HG02884 (cell line): ENCODE data around the gene OR10X1.

ENCODE experiments used
- ATAC-seq: cut with Tn5 transposase; IDR thresholded peaks from one replicate; pipeline ENCODE4 v1.9.1; 2021; ENCODE audit warnings: mild to moderate bottlenecking, moderate library complexity; ENCODE audit not compliant: unreplicated experiment

The OR10X1 gene, protein sequence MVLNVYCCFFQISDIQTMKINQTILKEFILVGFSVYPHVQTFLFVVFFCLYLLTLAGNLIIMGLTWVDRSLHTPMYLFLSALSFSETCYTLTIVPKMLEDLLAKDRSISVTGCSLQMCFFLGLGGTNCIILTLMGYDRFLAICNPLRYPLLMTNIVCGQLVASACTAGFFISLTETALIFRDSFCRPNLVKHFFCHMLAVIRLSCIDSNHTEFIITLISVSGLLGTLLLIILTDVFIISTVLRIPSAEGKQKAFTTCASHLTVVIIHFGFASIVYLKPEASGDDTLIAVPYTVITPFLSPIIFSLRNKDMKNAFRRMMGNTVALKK

GRCh38 chr1:158579733-158580132, at the start of gene OR10X1:
TSS of gene OR10X1 (minus strand) at chr1:158579899. CDS start at chr1:158579899, 0 bp downstream.
- no peak for ATAC-seq

- ATAC-seq, result no peak
These were observed 34.1 kb upstream of the OR10X1 start for GRCh38 chr1:158613764-158614163.

GRCh38 chr1:158611916-158612315, 32.2 kb upstream of the OR10X1 start:
- no peak for ATAC-seq

DNA sequence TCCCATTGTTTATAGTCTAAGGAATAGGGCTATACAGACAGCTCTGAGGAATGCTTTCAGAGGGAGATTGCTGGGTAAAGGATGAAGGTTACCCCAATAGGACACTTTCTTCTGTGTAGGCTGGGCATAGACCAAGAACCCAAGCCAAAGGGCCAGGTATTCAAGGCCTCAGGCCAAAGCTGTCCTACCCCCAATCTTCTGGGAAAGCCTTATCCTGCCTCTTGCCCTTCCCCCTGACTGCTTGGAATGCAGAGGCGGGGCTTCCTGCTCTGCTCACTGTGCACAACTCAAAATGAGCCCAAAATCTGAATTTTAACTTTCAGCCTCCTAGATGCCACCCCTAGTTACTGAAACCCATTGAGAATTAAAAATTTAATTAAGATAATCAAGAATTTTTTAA, 27.6 kb upstream of the OR10X1 start:
- no peak for ATAC-seq

GRCh38 chr1:158604968-158605367, 25.3 kb upstream of the OR10X1 start, which contains the start of gene OR10Z1:
TSS of gene OR10Z1 (plus strand) at chr1:158605268. CDS start at chr1:158606439, 1,171 bp downstream.
- ATAC-seq, result no peak

DNA sequence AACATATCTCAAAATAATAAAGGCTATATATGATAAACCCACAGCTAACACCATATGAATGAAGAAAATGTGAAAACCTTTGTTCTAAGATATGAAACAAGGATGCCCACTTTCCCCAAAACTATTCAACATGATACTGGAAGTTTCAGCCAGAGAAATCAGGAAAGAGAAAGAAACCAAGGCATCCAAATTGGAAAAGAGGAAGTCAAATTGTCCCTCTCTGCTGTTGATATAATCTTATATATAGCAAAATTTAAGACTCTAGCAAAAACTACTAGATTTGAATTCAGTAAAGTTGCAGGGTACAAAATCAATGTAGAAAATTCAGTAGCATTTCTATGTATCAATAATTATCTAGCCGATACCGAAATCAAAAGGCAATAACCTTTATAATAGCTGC, 21.0 kb upstream of the OR10X1 start:
- ATAC-seq, result no peak

- ATAC-seq, result no peak
These were observed 7.2 kb upstream of the OR10X1 start for GRCh38 chr1:158586942-158587341.

DNA sequence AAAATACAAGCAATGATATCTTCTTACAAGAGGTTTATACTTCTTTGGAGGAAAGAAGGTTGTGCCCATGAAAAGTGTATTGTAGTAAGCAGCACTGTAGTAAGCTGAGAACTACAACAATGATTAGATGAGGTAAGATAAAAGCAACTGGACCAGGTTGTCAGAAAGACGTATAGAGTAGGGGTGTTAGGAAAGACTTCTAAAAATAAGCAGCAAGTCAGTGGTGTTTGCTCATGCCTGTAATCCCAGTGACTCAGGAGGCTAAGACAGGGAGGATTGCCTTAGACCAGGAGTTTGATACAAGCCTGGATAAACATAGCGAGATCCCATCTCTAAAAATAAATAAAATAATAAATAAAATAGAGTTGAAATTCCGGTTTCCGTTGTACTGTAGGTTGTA, 4.3 kb upstream of the OR10X1 start:
- ATAC-seq, result no peak

DNA sequence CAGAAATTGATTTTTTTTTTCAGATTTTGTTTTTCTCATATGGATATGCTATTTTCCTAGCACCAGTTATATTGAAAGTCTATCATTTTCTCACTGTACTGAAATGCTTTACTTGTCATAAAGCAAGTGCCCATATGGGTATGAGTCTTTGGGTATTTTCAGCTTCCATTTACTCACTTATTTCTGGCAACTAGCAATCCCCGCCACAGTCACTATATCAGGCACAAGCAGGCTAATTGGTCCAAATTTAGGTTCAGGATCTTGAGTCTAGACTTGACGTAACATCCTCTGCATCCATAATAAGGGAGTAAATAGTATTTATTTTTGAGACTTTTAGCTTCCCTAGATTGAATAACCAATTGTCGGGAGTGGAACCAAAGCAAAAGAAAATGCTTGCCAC, 2.1 kb downstream of the OR10X1 start:
- no peak for ATAC-seq

DNA sequence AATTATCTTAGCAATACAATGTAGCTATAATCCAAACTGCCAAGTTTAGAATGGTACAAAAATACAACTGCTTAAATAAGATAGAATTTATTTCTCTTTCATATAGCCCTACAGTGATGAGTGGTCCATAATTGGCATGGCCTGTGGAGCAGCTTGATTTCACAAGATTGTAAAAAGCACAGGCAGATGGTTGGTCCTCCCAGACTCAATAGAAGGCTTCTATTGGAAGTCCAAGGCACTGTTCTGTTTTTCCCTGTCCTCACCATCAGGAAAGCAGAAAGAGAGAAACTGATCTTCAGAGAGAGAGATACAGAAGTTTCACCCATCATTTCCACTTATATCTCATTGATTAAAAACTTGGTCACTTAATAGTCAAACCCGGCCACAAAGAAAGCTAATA, 7.5 kb downstream of the OR10X1 start:
- no peak for ATAC-seq

GRCh38 chr1:158570480-158570879, 9.2 kb downstream of the OR10X1 start, which contains the start of gene OR6P1:
TSS of gene OR6P1 (minus strand) at chr1:158570580. CDS start at chr1:158563604, 6,976 bp downstream.
- ATAC-seq, result no peak

- ATAC-seq, result no peak
These were observed 15.1 kb downstream of the OR10X1 start for GRCh38 chr1:158564608-158565007.

- ATAC-seq, result no peak
These were observed 15.8 kb downstream of the OR10X1 start for GRCh38 chr1:158563853-158564252.

- no peak for ATAC-seq
These were observed 20.0 kb downstream of the OR10X1 start for GRCh38 chr1:158559696-158560095.

DNA sequence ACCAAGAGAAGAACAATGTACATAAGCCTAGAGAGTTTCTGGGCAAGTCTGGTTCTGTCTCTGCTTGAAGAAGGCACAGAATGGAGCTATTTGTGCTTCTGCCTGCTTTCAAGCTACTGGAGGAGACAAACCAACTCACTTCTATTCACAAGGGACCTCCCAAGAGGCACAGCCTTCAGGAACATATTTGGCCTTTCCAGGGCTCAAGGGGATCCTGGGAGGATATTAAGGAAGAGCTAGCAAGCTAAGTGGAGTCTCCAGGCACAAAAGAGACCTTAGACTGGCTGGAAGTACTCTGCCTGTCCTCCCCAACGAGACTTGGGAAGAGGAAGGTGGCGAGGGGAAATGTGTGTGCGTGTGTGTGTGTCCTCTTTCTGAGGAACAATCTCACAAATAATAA, 25.3 kb downstream of the OR10X1 start, which contains the start of gene OR6Y1:
TSS of gene OR6Y1 (minus strand) at position 54 of the 400 bp plus-strand sequence. CDS start 6,300 bp downstream, outside the sequence.
- ATAC-seq, result no peak

DNA sequence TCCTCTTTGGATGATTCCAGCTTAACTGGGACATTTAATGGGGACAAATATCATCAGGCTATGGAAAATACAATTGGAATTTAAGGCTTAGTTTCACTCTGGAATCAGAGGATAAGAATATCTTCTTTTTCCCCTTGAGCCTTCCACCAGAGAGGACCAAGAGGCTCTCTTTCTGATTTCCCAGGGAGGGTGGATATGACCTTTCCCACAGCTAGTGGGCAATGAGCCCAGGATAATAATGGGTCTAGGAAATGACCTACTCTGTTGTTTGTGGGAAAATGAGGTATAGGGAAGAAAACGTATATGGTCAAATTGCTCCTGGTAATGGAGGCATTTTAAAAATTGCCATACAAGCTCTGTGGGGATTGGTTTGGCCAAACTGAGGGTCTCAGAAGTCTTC, 27.4 kb downstream of the OR10X1 start:
- ATAC-seq, result no peak

- ATAC-seq, result no peak
These were observed 32.2 kb downstream of the OR10X1 start for GRCh38 chr1:158547533-158547932.

GRCh38 chr1:158537609-158538008, 42.1 kb downstream of the OR10X1 start:
- no peak for ATAC-seq

DNA sequence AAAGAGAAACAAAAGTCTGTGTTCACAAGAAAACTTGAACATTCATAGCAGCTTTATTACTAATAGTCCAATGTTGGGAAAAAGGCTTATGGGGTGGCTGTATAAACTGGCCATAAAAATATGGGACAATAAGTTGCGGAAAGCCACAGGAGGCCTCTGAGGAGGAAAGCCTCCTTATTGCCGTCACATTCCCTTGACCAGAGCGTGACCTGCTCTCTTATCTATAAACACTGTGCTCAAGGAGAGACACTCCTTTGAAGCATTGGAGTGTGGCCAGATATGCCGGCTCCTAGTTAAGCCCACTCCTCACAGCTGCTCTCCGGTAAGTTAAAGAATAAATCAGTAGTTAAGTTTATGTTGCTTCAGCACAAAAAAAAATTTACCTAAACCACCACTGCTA, 45.2 kb downstream of the OR10X1 start:
- ATAC-seq, result no peak
